SK-N-MC (cell line): ENCODE results near the gene DIP2C.
"Not testable (repeated sequence)": the region's sequence is repeated elsewhere in the genome, so short reads cannot be mapped to it uniquely, and the experiment has no call there.

Source experiments
- DNase-seq: peaks from one replicate; pipeline ENCODE4 v3.0.0-alpha.2; 2011; ENCODE audit warnings: low read depth, low spot score
- H3K27ac ChIP-seq: fragments of 200-600 bp; sonication (generic); 2 replicates; pipeline ENCODE4 v1.5.1; 2016; ENCODE audit warnings: mixed run types
- H3K36me3 ChIP-seq: fragments of 200-600 bp; sonication (generic); 2 replicates; pipeline ENCODE4 v1.6.1; 2017; ENCODE audit warnings: antibody characterized with exemption, low read length, mixed read lengths; ENCODE audit not compliant: insufficient read depth
- H3K4me3 ChIP-seq: fragments of 200-600 bp; sonication (generic); 2 replicates; pipeline ENCODE4 v1.5.1; 2016
- H3K9ac ChIP-seq: fragments of 200-600 bp; sonication (generic); 2 replicates; pipeline ENCODE4 v1.8.0; 2017; ENCODE audit warnings: mixed run types, mixed read lengths; ENCODE audit not compliant: insufficient read length
- H3K9me3 ChIP-seq: fragments of 200-600 bp; sonication (generic); 2 replicates; pipeline ENCODE4 v1.6.1; 2017; ENCODE audit warnings: low read depth, mild to moderate bottlenecking, antibody characterized with exemption, low read length, moderate library complexity, mixed read lengths
- EZH2 ChIP-seq: fragments of 200-600 bp; sonication (generic); IDR thresholded peaks from one replicate; pipeline ENCODE4 v1.6.1; 2017; ENCODE audit warnings: antibody characterized with exemption
- FOXP2 ChIP-seq: optimal IDR thresholded peaks from 2 replicates; pipeline ENCODE3; 2011; ENCODE audit warnings: mild to moderate bottlenecking, moderate library complexity; ENCODE audit not compliant: insufficient read depth; ENCODE audit errors: extremely low read length, control extremely low read depth
- POLR2AphosphoS5 ChIP-seq: IDR thresholded peaks from 2 replicates; pipeline ENCODE4 v1.6.1; 2012; ENCODE audit warnings: mild to moderate bottlenecking, low read depth, low read length, borderline replicate concordance

The DIP2C gene

DNA sequence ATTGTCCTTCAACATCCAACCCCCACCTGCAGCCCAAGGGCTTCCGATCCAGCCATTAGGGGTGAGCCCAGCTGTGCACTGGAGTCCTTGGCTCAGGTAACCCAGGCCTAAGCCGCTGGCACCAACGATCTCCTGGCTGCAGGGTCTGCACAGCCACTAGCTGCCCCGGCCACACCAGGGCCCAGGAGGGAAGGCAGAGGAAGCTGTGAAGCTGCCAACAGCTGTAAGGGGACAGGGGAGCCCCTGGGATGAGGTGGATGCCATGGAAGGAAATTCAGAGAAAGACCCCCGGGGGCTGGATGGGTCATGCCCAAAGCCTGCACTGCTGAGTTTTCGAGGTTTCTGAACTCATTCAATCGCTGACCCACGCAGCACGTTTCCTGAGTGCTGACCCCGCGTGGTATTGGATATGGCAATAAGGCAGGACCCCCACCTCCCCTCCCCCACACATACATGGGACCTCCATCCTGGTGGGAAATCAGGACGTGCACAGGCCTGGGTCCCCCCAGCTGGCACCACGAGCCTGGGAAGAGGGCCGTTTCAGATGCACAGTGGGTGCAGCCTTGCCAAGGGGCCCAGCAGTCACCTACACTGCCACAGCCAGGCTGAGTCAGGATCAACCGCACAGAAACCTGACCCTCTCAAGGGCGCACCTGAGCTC is 170.3 kb downstream of the DIP2C start:
- H3K27ac ChIP-seq = no peak overlapping the region
- no peak overlapping the region for H3K4me3 ChIP-seq
- H3K36me3 ChIP-seq = no peaks in the 10 kb centered on the region
- DNase-seq = no peak
- TF ChIP-seq FOXP2 (no peak), POLR2AphosphoS5 (no peak), EZH2 (no peak)
- no peak overlapping the region for H3K9ac ChIP-seq
- H3K9me3 ChIP-seq = no peaks in the 10 kb centered on the region

DNA sequence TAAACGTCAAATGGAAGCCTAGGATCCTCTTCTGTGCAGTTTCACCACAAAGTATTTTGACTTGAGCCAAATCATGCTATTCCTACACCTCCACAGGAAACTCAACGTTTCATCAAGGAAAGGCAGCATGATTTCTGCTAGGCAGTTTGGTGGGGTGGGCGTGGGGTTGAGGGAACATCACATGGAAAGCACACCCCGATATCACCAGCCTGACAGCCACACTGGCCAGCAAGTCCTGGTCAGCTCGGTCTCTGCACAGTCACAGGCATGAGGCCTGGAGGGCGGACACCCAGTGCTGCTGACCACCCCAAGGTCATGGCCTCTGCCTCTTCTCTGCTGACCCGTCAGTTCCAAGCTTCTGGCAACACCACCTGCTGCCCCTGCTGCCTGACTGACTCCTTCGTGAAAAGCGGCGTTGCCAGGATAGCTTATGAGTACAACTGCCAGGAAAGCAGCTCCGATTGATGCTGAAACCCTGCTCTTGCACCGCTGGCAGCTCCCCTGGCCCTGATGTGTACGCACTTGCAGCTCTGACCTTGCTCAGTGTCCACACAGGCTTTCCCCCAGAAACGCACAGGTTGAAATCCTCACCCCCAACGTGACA is 171.5 kb downstream of the DIP2C start:
- H3K27ac ChIP-seq = no peak overlapping the region

DNA sequence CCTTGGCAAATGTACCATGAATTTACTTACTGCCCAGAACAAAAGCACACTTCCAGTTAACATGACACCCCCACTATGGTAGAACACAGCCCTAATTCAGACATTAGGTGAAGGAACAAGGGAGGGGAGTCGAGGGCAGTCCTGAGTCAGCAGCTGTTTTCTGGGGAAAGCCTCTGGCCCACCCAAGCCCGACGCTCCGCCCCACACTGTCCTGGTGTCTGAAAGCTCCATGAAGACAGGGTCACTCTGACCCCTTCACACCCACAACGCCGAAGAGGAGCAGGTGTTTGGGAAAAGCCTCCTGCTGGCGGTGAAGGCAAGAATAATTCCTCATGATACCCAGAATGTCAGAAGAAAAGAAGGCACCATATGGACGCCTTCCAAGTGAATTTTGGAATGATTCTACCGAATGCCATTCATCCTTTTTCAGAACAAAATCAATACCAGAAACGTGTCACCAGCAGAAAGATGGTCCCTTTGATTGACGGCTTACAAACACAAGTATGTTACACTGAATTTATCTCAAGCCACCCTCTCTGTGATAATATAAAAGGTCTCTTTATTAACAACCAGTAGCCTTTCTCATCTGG is 172.1 kb downstream of the DIP2C start:
- no peak for TF ChIP-seq EZH2
- TF ChIP-seq FOXP2 = no peak
- TF ChIP-seq POLR2AphosphoS5 = no peak
- Histone ChIP-seq H3K4me3 (no peak overlapping the region), H3K9ac (no peak overlapping the region), H3K36me3 (no peaks in the 10 kb centered on the region), H3K9me3 (no peaks in the 10 kb centered on the region), H3K27ac (no peak overlapping the region)
- no peak for DNase-seq

More for the DNA sequence above, 171.5 kb downstream of the DIP2C start:
- TF ChIP-seq FOXP2 (no peak), POLR2AphosphoS5 (no peak), EZH2 (no peak)
- DNase-seq = no peak
- no peaks in the 10 kb centered on the region for H3K36me3 ChIP-seq
- H3K9ac ChIP-seq = no peak overlapping the region
- H3K4me3 ChIP-seq = no peak overlapping the region
- H3K9me3 ChIP-seq = no peaks in the 10 kb centered on the region

DNA sequence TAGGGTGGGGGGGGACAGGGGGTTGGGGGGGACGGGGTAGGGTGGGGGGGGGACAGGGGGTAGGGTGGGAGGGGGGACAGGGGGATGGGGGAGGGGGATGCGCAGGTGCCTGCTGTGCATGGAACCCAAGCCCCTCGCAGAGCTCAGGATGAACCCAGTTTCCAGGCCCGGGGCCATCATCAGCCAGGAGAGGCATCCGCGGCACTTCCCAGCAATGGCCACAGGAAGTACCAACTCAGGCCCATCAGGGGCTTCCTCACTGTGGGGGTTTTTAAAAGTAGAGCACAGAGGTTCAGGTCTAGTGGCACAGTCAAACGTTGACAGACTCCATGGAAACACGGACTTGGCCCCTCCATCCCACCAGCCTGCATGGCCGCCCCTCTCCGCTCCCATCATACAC is 172.7 kb downstream of the DIP2C start:
- no peak overlapping the region for H3K9ac ChIP-seq
- H3K4me3 ChIP-seq = no peak overlapping the region
- H3K27ac ChIP-seq = no peak overlapping the region
- no peak for DNase-seq
- no peaks in the 10 kb centered on the region for H3K9me3 ChIP-seq
- TF ChIP-seq FOXP2 (no peak), POLR2AphosphoS5 (no peak), EZH2 (no peak)
- H3K36me3 ChIP-seq = no peaks in the 10 kb centered on the region

- TF ChIP-seq EZH2 = no peak
- no peak for TF ChIP-seq FOXP2
- no peak for TF ChIP-seq POLR2AphosphoS5
- Histone ChIP-seq H3K4me3 (no peak overlapping the region), H3K9ac (no peak overlapping the region), H3K36me3 (no peaks in the 10 kb centered on the region), H3K27ac (no peak overlapping the region), H3K9me3 (no peaks in the 10 kb centered on the region)
- DNase-seq = no peak
Observed at GRCh38 chr10:515674-516073, 173.8 kb downstream of the DIP2C start.

DNA sequence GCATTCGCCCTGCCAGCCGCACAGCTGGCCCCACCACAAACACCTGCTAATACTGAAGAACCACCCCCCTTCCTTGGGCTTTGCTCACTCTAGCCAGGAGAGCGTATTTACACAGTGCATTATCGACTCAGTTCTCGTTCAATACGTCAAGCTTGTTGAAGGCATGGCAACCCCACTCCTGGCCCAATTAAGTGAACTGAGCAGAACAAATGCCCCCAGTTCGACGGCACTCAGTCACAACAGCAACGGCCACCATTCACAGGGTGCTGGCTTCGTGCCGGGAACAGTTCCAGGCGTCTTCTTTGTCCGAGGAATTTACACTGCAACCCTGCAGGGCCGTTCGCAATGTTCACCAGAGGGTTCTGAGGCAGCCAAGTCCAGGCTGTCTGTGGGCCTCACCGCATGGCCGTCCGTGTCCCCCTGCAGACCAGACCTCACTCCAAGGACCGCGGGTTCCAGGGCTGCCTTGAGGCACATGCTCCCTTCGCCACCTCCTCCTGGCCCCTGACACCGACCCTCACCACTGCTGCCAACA is 175.3 kb downstream of the DIP2C start:
- no peak for TF ChIP-seq POLR2AphosphoS5
- DNase-seq = no peak
- H3K4me3 ChIP-seq = no peak overlapping the region
- no peak overlapping the region for H3K27ac ChIP-seq
- H3K36me3 ChIP-seq = no peaks in the 10 kb centered on the region
- H3K9me3 ChIP-seq = no peaks in the 10 kb centered on the region
- H3K9ac ChIP-seq = no peak overlapping the region

DNA sequence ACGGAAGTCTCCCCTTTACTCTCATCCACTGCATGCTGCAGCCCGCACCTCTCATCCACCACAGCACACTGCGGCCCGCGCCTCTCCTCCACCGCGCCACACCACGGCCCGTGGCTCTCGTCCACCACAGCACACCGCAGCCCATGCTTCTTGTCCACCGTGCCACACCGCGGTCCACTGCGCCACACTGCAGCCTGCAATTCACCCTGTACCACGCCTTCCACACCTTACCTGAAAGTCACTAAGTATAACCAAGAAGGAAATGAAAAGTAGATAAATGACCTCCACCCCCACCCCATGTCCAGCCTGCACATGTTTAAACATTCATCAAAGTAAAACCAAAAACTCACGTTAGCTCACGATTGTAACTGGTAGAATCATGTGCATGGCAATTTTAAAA is 176.1 kb downstream of the DIP2C start:
- H3K9ac ChIP-seq = no peak overlapping the region
- H3K9me3 ChIP-seq = no peaks in the 10 kb centered on the region
- DNase-seq = no peak
- no peak overlapping the region for H3K4me3 ChIP-seq
- H3K36me3 ChIP-seq = no peaks in the 10 kb centered on the region
- TF ChIP-seq POLR2AphosphoS5 (no peak), EZH2 (no peak), FOXP2 (no peak)
- H3K27ac ChIP-seq = no peak overlapping the region

GRCh38 chr10:512661-513060 is 176.8 kb downstream of the DIP2C start:
- not testable (repeated sequence) for H3K36me3 ChIP-seq, H3K4me3 ChIP-seq, H3K9me3 ChIP-seq, H3K27ac ChIP-seq, DNase-seq, H3K9ac ChIP-seq

DNA sequence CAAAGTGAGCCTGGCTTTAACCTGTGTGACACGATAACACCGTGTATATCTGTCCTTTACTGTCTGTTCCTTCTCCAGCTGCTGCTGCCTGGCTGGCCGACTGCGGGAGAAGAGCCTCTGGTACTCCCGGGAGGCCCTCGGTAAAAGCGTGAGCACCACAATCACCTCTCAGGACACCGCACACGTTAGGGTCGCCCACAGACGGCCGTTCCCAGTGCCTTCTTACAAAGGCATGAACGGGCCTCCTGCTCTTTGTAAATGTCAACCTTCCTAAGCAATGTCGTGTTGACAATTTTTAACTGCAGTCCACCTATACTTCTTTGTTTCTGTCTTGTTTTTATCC is 177.6 kb downstream of the DIP2C start:
- Histone ChIP-seq H3K9me3 (no peaks in the 10 kb centered on the region), H3K27ac (no peak overlapping the region), H3K9ac (no peak overlapping the region), H3K36me3 (no peaks in the 10 kb centered on the region), H3K4me3 (no peak overlapping the region)
- DNase-seq = no peak
- TF ChIP-seq FOXP2 (no peak), EZH2 (no peak), POLR2AphosphoS5 (no peak)
